ENCODE data around the gene PCGF6. TPM values are rescaled to one million over a fixed set of nuclear protein-coding genes. Genes with fewer than 3 reads are reported as not detected.

PCGF6 gene
- total RNA-seq, 2 experiments from 2014 or later = 12.3 to 16.0 TPM

DNA sequence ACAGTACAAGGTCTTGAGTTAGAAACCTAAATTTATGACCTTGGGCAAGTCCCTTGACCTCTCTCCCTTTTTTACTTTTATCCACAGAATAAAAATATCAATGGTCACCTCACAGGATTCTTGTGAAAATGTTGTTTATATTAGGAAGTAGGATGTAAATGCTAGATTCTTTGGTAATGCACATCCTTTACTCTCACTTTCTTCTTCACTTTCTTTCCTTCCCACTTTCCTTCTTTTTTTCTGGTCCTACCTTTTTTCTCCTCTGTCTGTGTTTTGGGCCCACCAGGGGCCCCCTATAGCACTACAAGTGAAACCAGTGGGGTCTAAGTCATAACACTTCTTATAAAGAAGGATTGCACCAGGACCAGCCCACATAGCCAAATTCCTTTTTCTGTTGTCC lies 93.1 kb downstream of the PCGF6 start:
- no peak overlapping the region for H3K27ac ChIP-seq (ENCODE audit: low read depth, low read length, poor library complexity, severe bottlenecking)
- no peaks in the 10 kb centered on the region for H3K79me2 ChIP-seq (ENCODE audit: insufficient read depth, low read depth, low read length)
- no peak overlapping the region for H3K4me3 ChIP-seq (ENCODE audit: low read depth, low read length, poor library complexity, severe bottlenecking)
- intact Hi-C loops (cut with micrococcal nuclease; ENCODE audit: unreplicated experiment) = no loop called here
- no peak overlapping the region for H2AFZ ChIP-seq (ENCODE audit: low read length)
- BruUV-seq (replicated peaks) = no TSS peak
- H3K4me1 ChIP-seq (ENCODE audit: insufficient read depth, low read length, poor library complexity, severe bottlenecking) = no peaks in the 10 kb centered on the region
- DNase-seq (ENCODE audit: low spot score) = no peak
- no peaks in the 10 kb centered on the region for H3K36me3 ChIP-seq (ENCODE audit: insufficient read depth, low read length)
- ChIA-PET POLR2A (no interaction called here), CTCF (ENCODE audit: unreplicated experiment) (no interaction called here)
- TF ChIP-seq, protein P1, sequence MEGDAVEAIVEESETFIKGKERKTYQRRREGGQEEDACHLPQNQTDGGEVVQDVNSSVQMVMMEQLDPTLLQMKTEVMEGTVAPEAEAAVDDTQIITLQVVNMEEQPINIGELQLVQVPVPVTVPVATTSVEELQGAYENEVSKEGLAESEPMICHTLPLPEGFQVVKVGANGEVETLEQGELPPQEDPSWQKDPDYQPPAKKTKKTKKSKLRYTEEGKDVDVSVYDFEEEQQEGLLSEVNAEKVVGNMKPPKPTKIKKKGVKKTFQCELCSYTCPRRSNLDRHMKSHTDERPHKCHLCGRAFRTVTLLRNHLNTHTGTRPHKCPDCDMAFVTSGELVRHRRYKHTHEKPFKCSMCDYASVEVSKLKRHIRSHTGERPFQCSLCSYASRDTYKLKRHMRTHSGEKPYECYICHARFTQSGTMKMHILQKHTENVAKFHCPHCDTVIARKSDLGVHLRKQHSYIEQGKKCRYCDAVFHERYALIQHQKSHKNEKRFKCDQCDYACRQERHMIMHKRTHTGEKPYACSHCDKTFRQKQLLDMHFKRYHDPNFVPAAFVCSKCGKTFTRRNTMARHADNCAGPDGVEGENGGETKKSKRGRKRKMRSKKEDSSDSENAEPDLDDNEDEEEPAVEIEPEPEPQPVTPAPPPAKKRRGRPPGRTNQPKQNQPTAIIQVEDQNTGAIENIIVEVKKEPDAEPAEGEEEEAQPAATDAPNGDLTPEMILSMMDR (conservative IDR thresholded peaks at IDR 0.05; ENCODE audit: low read length) = no peak
- no peak for TF ChIP-seq EZH2phosphoT487 (IDR thresholded peaks at IDR 0.05; ENCODE audit: borderline replicate concordance, low read depth, low read length)
- H3K9me3 ChIP-seq (ENCODE audit: low read length) = no peaks in the 10 kb centered on the region
- H3K9me2 ChIP-seq (ENCODE audit: insufficient read depth, low read length) = no peaks in the 10 kb centered on the region
- H3K4me2 ChIP-seq (ENCODE audit: low read length) = no peak overlapping the region
- no peaks in the 10 kb centered on the region for H4K20me1 ChIP-seq (ENCODE audit: insufficient read depth, low read length)

DNA sequence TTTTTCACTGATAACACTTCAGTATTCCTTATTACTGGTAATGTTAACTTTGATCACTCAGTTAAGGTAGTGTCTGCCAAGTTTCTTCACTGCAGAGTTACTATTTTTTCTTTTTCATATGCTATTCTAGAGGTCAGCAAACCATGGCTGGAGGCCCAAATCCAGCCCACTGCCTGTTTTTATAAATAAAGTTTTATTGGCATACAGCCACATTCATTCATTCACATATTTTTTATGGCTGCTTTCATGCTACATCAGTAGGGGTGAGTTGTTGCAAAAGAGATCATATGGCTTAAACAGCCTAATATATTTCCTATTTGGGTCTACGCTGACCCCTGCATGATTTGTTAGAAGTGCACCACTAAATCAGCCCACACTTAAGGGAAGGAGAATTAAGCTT lies 94.3 kb downstream of the PCGF6 start:
- BruUV-seq (replicated peaks) = no TSS peak
- H3K27ac ChIP-seq (ENCODE audit: low read depth, low read length, poor library complexity, severe bottlenecking) = no peak overlapping the region
- H3K9me3 ChIP-seq (ENCODE audit: low read length) = no peaks in the 10 kb centered on the region
- H3K36me3 ChIP-seq (ENCODE audit: insufficient read depth, low read length) = no peaks in the 10 kb centered on the region
- H3K9me2 ChIP-seq (ENCODE audit: insufficient read depth, low read length) = no peaks in the 10 kb centered on the region
- intact Hi-C loops (cut with micrococcal nuclease; ENCODE audit: unreplicated experiment) = no loop called here
- POLR2A ChIA-PET = interaction anchor here (0.6 kb wide), 1 partner anchor 1644 kb away, joined by 3 read pairs; no protein-coding TSS in a partner anchor
- no peaks in the 10 kb centered on the region for H3K4me1 ChIP-seq (ENCODE audit: insufficient read depth, low read length, poor library complexity, severe bottlenecking)
- DNase-seq (ENCODE audit: low spot score) = no peak
- CTCF ChIA-PET (ENCODE audit: unreplicated experiment) = no interaction called here
- TF ChIP-seq, protein P1 (conservative IDR thresholded peaks at IDR 0.05; ENCODE audit: low read length) = no peak
- no peak for TF ChIP-seq EZH2phosphoT487 (IDR thresholded peaks at IDR 0.05; ENCODE audit: borderline replicate concordance, low read depth, low read length)
- no peak overlapping the region for H3K4me2 ChIP-seq (ENCODE audit: low read length)
- H4K20me1 ChIP-seq (ENCODE audit: insufficient read depth, low read length) = no peaks in the 10 kb centered on the region
- H3K4me3 ChIP-seq (ENCODE audit: low read depth, low read length, poor library complexity, severe bottlenecking) = no peak overlapping the region
- H3K79me2 ChIP-seq (ENCODE audit: insufficient read depth, low read depth, low read length) = no peaks in the 10 kb centered on the region
- H2AFZ ChIP-seq (ENCODE audit: low read length) = no peak overlapping the region

DNA sequence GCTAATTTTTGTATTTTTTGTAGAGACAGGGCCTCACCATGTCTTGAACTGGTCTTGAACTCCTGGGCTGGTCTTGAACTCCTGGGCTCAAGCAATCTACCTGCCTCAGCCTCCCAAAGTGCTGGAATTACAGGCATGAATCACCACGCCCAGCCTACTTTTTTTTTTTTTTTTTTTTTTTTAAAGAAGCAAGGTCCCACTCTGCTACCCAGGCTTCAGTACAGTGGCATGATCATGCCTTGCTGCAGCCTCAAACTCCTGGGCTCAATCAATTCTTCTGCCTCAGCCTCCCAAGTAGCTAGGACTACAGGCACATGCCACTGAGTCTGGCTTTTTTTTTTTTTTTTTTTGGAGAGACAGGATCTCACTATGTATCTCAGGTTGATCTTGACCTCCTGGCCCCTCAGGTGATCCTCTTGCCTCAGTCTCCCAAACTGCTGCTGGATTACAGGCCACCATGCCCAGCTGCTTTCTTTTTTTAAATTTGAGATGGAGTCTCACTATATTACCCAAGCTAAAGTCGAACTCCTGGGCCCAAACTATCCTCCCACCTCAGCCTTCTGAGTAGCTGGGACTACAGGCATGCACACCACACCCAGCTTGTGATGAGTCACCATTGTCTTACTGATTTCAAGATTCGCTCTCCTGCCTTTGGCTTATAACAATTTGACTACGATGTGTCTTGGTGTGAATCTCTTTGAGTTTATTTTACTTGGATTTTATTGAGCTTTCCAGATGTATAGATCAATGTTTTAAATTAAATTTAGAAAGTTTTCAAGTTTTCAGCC lies 96.2 kb downstream of the PCGF6 start:
- no TSS peak for BruUV-seq (replicated peaks)
- Histone ChIP-seq H3K9me2 (ENCODE audit: insufficient read depth, low read length) (no peaks in the 10 kb centered on the region), H3K9me3 (ENCODE audit: low read length) (no peaks in the 10 kb centered on the region), H3K4me3 (ENCODE audit: low read depth, low read length, poor library complexity, severe bottlenecking) (no peak overlapping the region), H3K36me3 (ENCODE audit: insufficient read depth, low read length) (no peaks in the 10 kb centered on the region), H2AFZ (ENCODE audit: low read length) (no peak overlapping the region), H3K4me1 (ENCODE audit: insufficient read depth, low read length, poor library complexity, severe bottlenecking) (no peaks in the 10 kb centered on the region), H3K79me2 (ENCODE audit: insufficient read depth, low read depth, low read length) (no peaks in the 10 kb centered on the region), H4K20me1 (ENCODE audit: insufficient read depth, low read length) (no peaks in the 10 kb centered on the region), H3K27ac (ENCODE audit: low read depth, low read length, poor library complexity, severe bottlenecking) (no peak overlapping the region), H3K4me2 (ENCODE audit: low read length) (no peak overlapping the region)
- intact Hi-C loops (cut with micrococcal nuclease; ENCODE audit: unreplicated experiment) = no loop called here
- POLR2A ChIA-PET = interaction anchor here (0.6 to 1.1 kb wide), 5 partner anchors 12 to 394 kb away, joined by 3 to 5 read pairs (median 3); no protein-coding TSS in a partner anchor
- TF ChIP-seq, protein P1 (conservative IDR thresholded peaks at IDR 0.05; ENCODE audit: low read length) = no peak
- no peak for TF ChIP-seq EZH2phosphoT487 (IDR thresholded peaks at IDR 0.05; ENCODE audit: borderline replicate concordance, low read depth, low read length)
- CTCF ChIA-PET (ENCODE audit: unreplicated experiment) = no interaction called here
- no peak for DNase-seq (ENCODE audit: low spot score)
